Endothelial cell of umbilical vein (primary cell): ENCODE measurements around the gene SRRD. TPM values are rescaled to one million over a fixed set of nuclear protein-coding genes. Genes with fewer than 3 reads are reported as not detected.

Experiments used
- BruUV-seq: library from RNA; stranded (reverse); fragments of 400-500 nt; replicated peaks from 2 replicates; lab custom pipeline; 2021; lab: Mats Ljungman, UMichigan
- CTCF ChIA-PET: fragments of 300-600, 350-600 bp; sonication (Branson Sonifier 250); formaldehyde crosslinking; loops from one replicate; lab custom pipeline; 2021; ENCODE audit warnings: antibody characterized with exemption, inconsistent platforms; lab: Charles Lee
- POLR2A ChIA-PET: fragments of 300-600, 350-600 bp; sonication (Branson Sonifier 250); formaldehyde crosslinking; loops from one replicate; lab custom pipeline; 2021; ENCODE audit warnings: antibody characterized with exemption, inconsistent platforms; lab: Charles Lee
- DNase-seq: peaks from one replicate; pipeline ENCODE4 v3.0.0-alpha.2; 2011; ENCODE audit warnings: low read depth, low spot score
- FAIRE-seq: peaks from 2 replicates; lab custom pipeline; 2011; peaks lifted over from hg19 to GRCh38; lab: Jason Lieb, UNC
- H2AFZ ChIP-seq: 2 replicates; pipeline ENCODE4 v1.6.0; 2012; ENCODE audit warnings: low read depth, low read length, control low read depth, inconsistent platforms
- H3K27ac ChIP-seq: 2 replicates; pipeline ENCODE4 v1.5.1; 2011; ENCODE audit warnings: low read depth, mild to moderate bottlenecking, control low read depth, low read length, moderate library complexity; ENCODE audit not compliant: insufficient read depth
- H3K27me3 ChIP-seq, 2 experiments: 2 replicates each; pipeline versions ENCODE4 v1.6.0 to v1.6.1; 2011; ENCODE audit warnings: low read length in 2 of 2, mixed read lengths in 1 of 2; ENCODE audit not compliant: control insufficient read depth in 2 of 2, insufficient read depth in 2 of 2
- H3K36me3 ChIP-seq, 2 experiments: 2 replicates in 1 of 2; 3 replicates in 1 of 2; pipeline ENCODE4 v1.5.1; 2011; ENCODE audit warnings: low read length in 2 of 2, mild to moderate bottlenecking in 1 of 2, moderate library complexity in 1 of 2; ENCODE audit not compliant: control insufficient read depth in 2 of 2, insufficient read depth in 2 of 2; ENCODE audit errors: extremely low read depth in 1 of 2
- H3K4me1 ChIP-seq: 3 replicates; pipeline ENCODE4 v1.5.1; 2011; ENCODE audit warnings: mild to moderate bottlenecking, low read length; ENCODE audit not compliant: control insufficient read depth, insufficient read depth; ENCODE audit errors: extremely low read depth
- H3K4me2 ChIP-seq: 2 replicates; pipeline ENCODE4 v1.6.1; 2011; ENCODE audit warnings: low read length, control low read depth, mixed read lengths; ENCODE audit not compliant: insufficient read depth
- H3K4me3 ChIP-seq, 3 experiments: fragments of 200-600 bp in 1 of 3; sonication (generic), shearing (Covaris generic) in 1 of 3; replicated peaks in 1 of 3; 2 replicates each; pipeline ENCODE4 v1.5.1; 2011 to 2016; ENCODE audit warnings: control low read depth in 3 of 3, low read length in 3 of 3, mild to moderate bottlenecking in 2 of 3, inconsistent platforms in 1 of 3, low read depth in 1 of 3, moderate library complexity in 1 of 3; ENCODE audit not compliant: insufficient read depth in 1 of 3
- H3K79me2 ChIP-seq: 2 replicates; pipeline ENCODE4 v1.6.0; 2012; ENCODE audit warnings: low read length, inconsistent platforms; ENCODE audit not compliant: control insufficient read depth, insufficient read depth
- H3K9ac ChIP-seq: replicated peaks from 2 replicates; pipeline ENCODE3; 2011; ENCODE audit warnings: low read length, control low read depth; ENCODE audit not compliant: insufficient read depth; ENCODE audit errors: extremely low read depth
- H3K9me1 ChIP-seq: replicated peaks from 3 replicates; pipeline ENCODE4 v1.6.0; 2011; ENCODE audit warnings: mild to moderate bottlenecking, low read length; ENCODE audit not compliant: control insufficient read depth, insufficient read depth; ENCODE audit errors: extremely low read depth
- H3K9me3 ChIP-seq: replicated peaks from 2 replicates; pipeline ENCODE4 v1.5.1; 2012; ENCODE audit warnings: low read length, inconsistent platforms; ENCODE audit not compliant: control insufficient read depth, insufficient read depth
- H4K20me1 ChIP-seq: replicated peaks from 2 replicates; pipeline ENCODE3; 2011; ENCODE audit warnings: mild to moderate bottlenecking, low read length; ENCODE audit not compliant: control insufficient read depth, insufficient read depth; ENCODE audit errors: extremely low read depth
- CTCF ChIP-seq, 2 donors: IDR thresholded peaks; 1 replicate in 1 of 2; 2 replicates in 1 of 2; pipeline ENCODE4 v1.5.1; 2011; ENCODE audit warnings: low read length in 2 of 2, mild to moderate bottlenecking in 2 of 2, moderate library complexity in 2 of 2, control low read depth in 1 of 2, inconsistent platforms in 1 of 2, low read depth in 1 of 2; ENCODE audit not compliant: insufficient read depth in 1 of 2; ENCODE audit errors: extremely low read depth in 1 of 2
- EZH2 ChIP-seq: IDR thresholded peaks from 2 replicates; pipeline ENCODE4 v1.6.1; 2012; ENCODE audit warnings: borderline replicate concordance, low read depth, mild to moderate bottlenecking, moderate library complexity, low read length, inconsistent platforms; ENCODE audit not compliant: severe bottlenecking
- FOS ChIP-seq: IDR thresholded peaks from 2 replicates; pipeline ENCODE4 v1.6.1; 2011; ENCODE audit warnings: mild to moderate bottlenecking, low read length, moderate library complexity, borderline replicate concordance; ENCODE audit not compliant: insufficient read depth
- GATA2 ChIP-seq: IDR thresholded peaks from 2 replicates; pipeline ENCODE4 v1.7.0; 2011; ENCODE audit warnings: low read depth, mild to moderate bottlenecking, moderate library complexity, mixed read lengths, low read length; ENCODE audit not compliant: insufficient read length, insufficient read depth
- JUN ChIP-seq: IDR thresholded peaks from 2 replicates; pipeline ENCODE4 v1.6.1; 2011; ENCODE audit warnings: borderline replicate concordance, low read depth; ENCODE audit not compliant: insufficient read length, insufficient read depth
- MAX ChIP-seq: IDR thresholded peaks from 2 replicates; pipeline ENCODE4 v1.6.1; 2011; ENCODE audit not compliant: insufficient read depth, insufficient read length
- MYC ChIP-seq: IDR thresholded peaks from one replicate; pipeline ENCODE4 v1.6.1; 2011; ENCODE audit warnings: mild to moderate bottlenecking, low read depth, low read length
- POLR2A ChIP-seq: IDR thresholded peaks from 2 replicates; pipeline ENCODE4 v1.6.1; 2012; ENCODE audit warnings: low read depth, mild to moderate bottlenecking, control low read depth, low read length
- POLR2AphosphoS5 ChIP-seq: IDR thresholded peaks from 2 replicates; pipeline ENCODE4 v1.6.1; 2012; ENCODE audit warnings: low read depth, mild to moderate bottlenecking, control low read depth, low read length, moderate library complexity; ENCODE audit not compliant: insufficient read depth
- dilution Hi-C: fragments of 300-500 bp; cut with MboI; formaldehyde crosslinking; loops from one replicate; pipeline ENCODE4 v1.15.0; 2019; ENCODE audit warnings: low sequenced_read_pairs; ENCODE audit not compliant: extremely low pct_ligation_motif_present
- intact Hi-C: fragments of 100-400 bp; cut with micrococcal nuclease; formaldehyde crosslinking; loops from one replicate; pipeline ENCODE4 v1.10.0; 2022
- polyA plus RNA-seq, 4 experiments: library from polyadenylated mRNA; depleted of rRNA in 3 of 4; stranded (reverse) in 3 of 4; unstranded in 1 of 4; fragments of >200 nt; gene quantifications; 2 replicates each; pipeline versions ENCODE4 v1.2.1 to v1.2.3, GENCODE V29; 2011 to 2012; ENCODE audit warnings: missing spikeins in 1 of 4
- total RNA-seq: library from RNA; stranded (reverse); gene quantifications from 2 replicates; pipeline ENCODE4 v1.2.3, GENCODE V29; 2021

The SRRD gene
- total and polyA plus RNA-seq, 2 donors (not counting 3 experiments of a cell fraction or from before 2014, with no cell fraction given) = 23.4 to 24.2 TPM

GRCh38 chr22:26453216-26453615 lies 30.5 kb upstream of the SRRD start:
- no peak overlapping the region for H2AFZ ChIP-seq
- BruUV-seq = no TSS peak
- no peaks in the 10 kb centered on the region for H4K20me1 ChIP-seq
- no peaks in the 10 kb centered on the region for H3K9me3 ChIP-seq
- ChIA-PET CTCF (interaction anchor here (0.9 kb wide), 1 partner anchor 23 kb away, joined by 3 read pairs; no protein-coding TSS in a partner anchor), POLR2A (no interaction called here)
- dilution Hi-C loops (no loop called here), intact Hi-C loops (no loop called here)
- H3K4me3 ChIP-seq = no peak overlapping the region
- H3K79me2 ChIP-seq = no peaks in the 10 kb centered on the region
- H3K27me3 ChIP-seq = no peaks in the 10 kb centered on the region
- H3K9ac ChIP-seq = no peak overlapping the region
- H3K9me1 ChIP-seq = no peaks in the 10 kb centered on the region
- peaks cover 6 to 21% of the 10 kb centered on the region in 2 experiments for H3K36me3 ChIP-seq
- FAIRE-seq (no peak), DNase-seq (no peak)
- H3K4me2 ChIP-seq = no peak overlapping the region
- no peak overlapping the region for H3K27ac ChIP-seq
- no peaks in the 10 kb centered on the region for H3K4me1 ChIP-seq
- TF ChIP-seq POLR2A = no peak
- no peak for TF ChIP-seq FOS
- no peak for TF ChIP-seq MYC
- TF ChIP-seq MAX = no peak
- TF ChIP-seq EZH2 = no peak
- no peak for TF ChIP-seq JUN

- no peaks in the 10 kb centered on the region for H4K20me1 ChIP-seq
- H3K79me2 ChIP-seq = no peaks in the 10 kb centered on the region
- no peak for TF ChIP-seq POLR2AphosphoS5
- no peak for TF ChIP-seq MYC
- no peak for TF ChIP-seq JUN
- TF ChIP-seq FOS = no peak
- no peak for TF ChIP-seq CTCF (IDR thresholded peaks at IDR 0.05; ENCODE audit: extremely low read depth in 1 of 2, insufficient read depth in 1 of 2, low read depth in 1 of 2, low read length in 2 of 2)
- TF ChIP-seq GATA2 = no peak
- no peak for TF ChIP-seq MAX
- no peak for TF ChIP-seq POLR2A
- no peak for TF ChIP-seq EZH2
- H3K36me3 ChIP-seq = peaks cover 6 to 23% of the 10 kb centered on the region in 2 experiments
- H2AFZ ChIP-seq = no peak overlapping the region
- no peaks in the 10 kb centered on the region for H3K27me3 ChIP-seq
- no peak overlapping the region for H3K4me3 ChIP-seq
- ChIA-PET POLR2A (no interaction called here), CTCF (no interaction called here)
- intact Hi-C loops = no loop called here
- no peak overlapping the region for H3K27ac ChIP-seq
- DNase-seq (no peak), FAIRE-seq (no peak)
- no peak overlapping the region for H3K4me2 ChIP-seq
- H3K9ac ChIP-seq = no peak overlapping the region
- dilution Hi-C loops = no loop called here
- H3K9me3 ChIP-seq = no peaks in the 10 kb centered on the region
- H3K4me1 ChIP-seq = no peaks in the 10 kb centered on the region
- BruUV-seq = no TSS peak
- H3K9me1 ChIP-seq = no peaks in the 10 kb centered on the region
Measured at GRCh38 chr22:26453812-26454500, 29.7 kb upstream of the SRRD start.
